CD4-positive, alpha-beta memory T cell (primary cell): ENCODE data around the gene KDM1A. TPM values are rescaled to one million over a fixed set of nuclear protein-coding genes. Genes with fewer than 3 reads are reported as not detected.

Experiments
- CTCF ChIA-PET: fragments of 350-600 bp; sonication (Branson Sonifier 250); formaldehyde crosslinking; loops from one replicate; lab custom pipeline; 2021; ENCODE audit warnings: inconsistent platforms; ENCODE audit not compliant: partially characterized antibody; lab: Charles Lee
- POLR2A ChIA-PET: fragments of 350-600 bp; sonication (Branson Sonifier 250); formaldehyde crosslinking; loops from one replicate; lab custom pipeline; 2021; ENCODE audit not compliant: partially characterized antibody; lab: Charles Lee
- DNase-seq, 5 donors: peaks; one replicate each; pipeline versions ENCODE4 v3.0.0 to v3.0.0-alpha.2; 2020 to 2022; ENCODE audit warnings: mixed read lengths in 1 of 5
- H3K27ac ChIP-seq: one replicate; pipeline ENCODE4 v1.7.0; 2013; ENCODE audit warnings: low read depth, low read length
- H3K27me3 ChIP-seq: 2 replicates; pipeline ENCODE4 v1.7.0; 2013; ENCODE audit warnings: mild to moderate bottlenecking, low read length, moderate library complexity; ENCODE audit not compliant: insufficient read depth
- H3K36me3 ChIP-seq: 2 replicates; pipeline ENCODE4 v1.7.0; 2013; ENCODE audit warnings: mild to moderate bottlenecking, low read length, moderate library complexity; ENCODE audit not compliant: insufficient read depth
- H3K4me1 ChIP-seq: 2 replicates; pipeline ENCODE4 v1.7.0; 2013; ENCODE audit warnings: mild to moderate bottlenecking, low read length, moderate library complexity; ENCODE audit not compliant: insufficient read depth
- H3K4me3 ChIP-seq, 2 donors: one replicate each; pipeline ENCODE4 v1.7.0; 2013; ENCODE audit warnings: low read length in 2 of 2, mild to moderate bottlenecking in 1 of 2
- H3K9me3 ChIP-seq, 2 donors: one replicate each; pipeline ENCODE4 v1.7.0; 2013; ENCODE audit warnings: low read length in 2 of 2, control low read depth in 1 of 2; ENCODE audit not compliant: control insufficient read depth in 1 of 2
- H3K27ac Mint-ChIP-seq, 7 donors: one replicate each; pipeline ENCODE4 v1.8.0; 2020 to 2021; ENCODE audit warnings: mixed read lengths in 7 of 7, mild to moderate bottlenecking in 6 of 7, inconsistent platforms in 3 of 7, moderate library complexity in 3 of 7
- H3K27me3 Mint-ChIP-seq, 2 donors: one replicate each; pipeline ENCODE4 v1.8.0; 2020 to 2021; ENCODE audit warnings: mixed read lengths in 2 of 2
- H3K36me3 Mint-ChIP-seq, 2 donors: one replicate each; pipeline ENCODE4 v1.8.0; 2020 to 2021; ENCODE audit warnings: mixed read lengths in 2 of 2, inconsistent platforms in 1 of 2, mild to moderate bottlenecking in 1 of 2
- H3K4me1 Mint-ChIP-seq, 4 donors: one replicate each; pipeline ENCODE4 v1.8.0; 2020 to 2021; ENCODE audit warnings: mixed read lengths in 4 of 4, mild to moderate bottlenecking in 1 of 4
- H3K4me3 Mint-ChIP-seq, 8 donors: one replicate each; pipeline ENCODE4 v1.8.0; 2020 to 2021; ENCODE audit warnings: mixed read lengths in 8 of 8, mild to moderate bottlenecking in 7 of 8, moderate library complexity in 6 of 8, inconsistent platforms in 3 of 8
- H3K9me3 Mint-ChIP-seq, 8 donors: one replicate each; pipeline ENCODE4 v1.8.0; 2020 to 2021; ENCODE audit warnings: mixed read lengths in 8 of 8, mild to moderate bottlenecking in 5 of 8, inconsistent platforms in 3 of 8, moderate library complexity in 1 of 8
- intact Hi-C: fragments of 100-400 bp; cut with micrococcal nuclease; formaldehyde crosslinking; loops from one replicate; pipeline ENCODE4 v1.15.1; 2023
- polyA plus RNA-seq, 2 donors: library from polyadenylated mRNA; unstranded; fragments of 300-500 nt; fragmentation: Illumina TruSeq; gene quantifications; one replicate each; pipeline ENCODE4 v1.2.3, GENCODE V29; 2021
- total RNA-seq, 2 experiments: library from RNA; stranded (reverse); gene quantifications; one replicate each; pipeline ENCODE4 v1.2.3, GENCODE V29; 2021

Gene KDM1A
- total and polyA plus RNA-seq, 4 experiments from 2014 or later, result 39.6 to 47.2 (median 43.2) TPM

- POLR2A ChIA-PET, result no interaction called here
- Histone ChIP-seq H3K4me1 (no peaks in the 10 kb centered on the region), H3K4me3 (no peak overlapping the region), H3K9me3 (no peaks in the 10 kb centered on the region), H3K27me3 (no peaks in the 10 kb centered on the region), H3K27ac (no peak overlapping the region), H3K36me3 (no peaks in the 10 kb centered on the region)
- Mint-ChIP-seq H3K9me3 (no peaks in the 10 kb centered on the region), H3K4me1 (peaks cover 9 to 36% (median 25%) of the 10 kb centered on the region in 4 donors), H3K27me3 (no peaks in the 10 kb centered on the region), H3K36me3 (peaks cover 5 to 7% of the 10 kb centered on the region in 2 donors), H3K27ac (no peak overlapping the region), H3K4me3 (no peak overlapping the region)
- CTCF ChIA-PET, result no interaction called here
- DNase-seq, result no peak
- intact Hi-C loops, result no loop called here
Measured at GRCh38 chr1:23039308-23039826, 20.1 kb downstream of the KDM1A start.

GRCh38 chr1:23040509-23040908 lies 21.2 kb downstream of the KDM1A start:
- Mint-ChIP-seq H3K9me3 (no peaks in the 10 kb centered on the region), H3K4me3 (no peak overlapping the region), H3K36me3 (peaks cover 9% of the 10 kb centered on the region in 2 donors), H3K27me3 (no peaks in the 10 kb centered on the region), H3K4me1 (peaks cover 12 to 39% (median 28%) of the 10 kb centered on the region in 4 donors), H3K27ac (peak overlapping the region in 2 of 7 donors; percentile 3 to 19)
- ChIA-PET POLR2A (no interaction called here), CTCF (no interaction called here)
- DNase-seq, result peak in 1 of 5 donors; percentile 24
- Histone ChIP-seq H3K36me3 (no peaks in the 10 kb centered on the region), H3K27ac (no peak overlapping the region), H3K9me3 (no peaks in the 10 kb centered on the region), H3K4me1 (peaks cover 3% of the 10 kb centered on the region), H3K4me3 (no peak overlapping the region), H3K27me3 (no peaks in the 10 kb centered on the region)
- intact Hi-C loops, result no loop called here

- peaks cover 9 to 15% of the 10 kb centered on the region in 2 donors for H3K36me3 Mint-ChIP-seq
- Histone ChIP-seq H3K27me3 (no peaks in the 10 kb centered on the region), H3K4me3 (no peak overlapping the region), H3K4me1 (peaks cover 9% of the 10 kb centered on the region), H3K27ac (no peak overlapping the region), H3K36me3 (no peaks in the 10 kb centered on the region), H3K9me3 (no peaks in the 10 kb centered on the region)
- no peaks in the 10 kb centered on the region for H3K27me3 Mint-ChIP-seq
- intact Hi-C loops, result no loop called here
- CTCF ChIA-PET, result no interaction called here
- DNase-seq, result no peak
- no peak overlapping the region for H3K4me3 Mint-ChIP-seq
- peaks cover 16 to 27% (median 25%) of the 10 kb centered on the region in 4 donors for H3K4me1 Mint-ChIP-seq
- no peaks in the 10 kb centered on the region for H3K9me3 Mint-ChIP-seq
- POLR2A ChIA-PET, result no interaction called here
- H3K27ac Mint-ChIP-seq, result no peak overlapping the region
Measured at GRCh38 chr1:23044035-23044434, 24.8 kb downstream of the KDM1A start.

GRCh38 chr1:23050201-23050600 lies 30.9 kb downstream of the KDM1A start:
- Mint-ChIP-seq H3K4me3 (no peak overlapping the region), H3K36me3 (peaks cover 20 to 42% of the 10 kb centered on the region in 2 donors), H3K27me3 (no peaks in the 10 kb centered on the region), H3K27ac (no peak overlapping the region), H3K4me1 (peaks cover 7 to 12% (median 9%) of the 10 kb centered on the region in 4 donors), H3K9me3 (no peaks in the 10 kb centered on the region)
- no peaks in the 10 kb centered on the region for H3K9me3 ChIP-seq
- peaks cover 11% of the 10 kb centered on the region for H3K36me3 ChIP-seq
- H3K4me1 ChIP-seq, result peaks cover 9% of the 10 kb centered on the region
- no peak for DNase-seq
- intact Hi-C loops, result no loop called here
- H3K27ac ChIP-seq, result no peak overlapping the region
- no peaks in the 10 kb centered on the region for H3K27me3 ChIP-seq
- no peak overlapping the region for H3K4me3 ChIP-seq
- ChIA-PET POLR2A (no interaction called here), CTCF (no interaction called here)

- ChIA-PET POLR2A (no interaction called here), CTCF (no interaction called here)
- Histone ChIP-seq H3K9me3 (no peaks in the 10 kb centered on the region), H3K27me3 (no peaks in the 10 kb centered on the region), H3K4me3 (no peak overlapping the region), H3K36me3 (peaks cover 11% of the 10 kb centered on the region), H3K4me1 (no peaks in the 10 kb centered on the region), H3K27ac (no peak overlapping the region)
- intact Hi-C loops, result no loop called here
- H3K36me3 Mint-ChIP-seq, result peaks cover 23 to 40% of the 10 kb centered on the region in 2 donors
- DNase-seq, result no peak
- peak overlapping the region in 3 of 7 donors; percentile 1 to 71 (median 46) for H3K27ac Mint-ChIP-seq
- no peak overlapping the region for H3K4me3 Mint-ChIP-seq
- peaks cover 0 to 6% (median 0%) of the 10 kb centered on the region in 4 donors for H3K4me1 Mint-ChIP-seq
- H3K27me3 Mint-ChIP-seq, result no peaks in the 10 kb centered on the region
- no peaks in the 10 kb centered on the region for H3K9me3 Mint-ChIP-seq
Measured at GRCh38 chr1:23051290-23051909, 32.1 kb downstream of the KDM1A start.

GRCh38 chr1:23057301-23057700 lies 38.0 kb downstream of the KDM1A start:
- H3K4me3 Mint-ChIP-seq, result no peak overlapping the region
- H3K36me3 Mint-ChIP-seq, result peaks cover 43 to 75% of the 10 kb centered on the region in 2 donors
- DNase-seq, result no peak
- ChIA-PET CTCF (interaction anchor here (1.9 kb wide), 1 partner anchor 10 kb away, joined by 5 read pairs; no protein-coding TSS in a partner anchor), POLR2A (no interaction called here)
- H3K27me3 Mint-ChIP-seq, result no peaks in the 10 kb centered on the region
- no peak overlapping the region for H3K27ac Mint-ChIP-seq
- Histone ChIP-seq H3K27me3 (no peaks in the 10 kb centered on the region), H3K36me3 (peaks cover 49% of the 10 kb centered on the region), H3K4me3 (no peak overlapping the region), H3K4me1 (no peaks in the 10 kb centered on the region), H3K27ac (no peak overlapping the region), H3K9me3 (no peaks in the 10 kb centered on the region)
- peaks cover 0 to 2% (median under 1%) of the 10 kb centered on the region in 4 donors for H3K4me1 Mint-ChIP-seq
- no peaks in the 10 kb centered on the region for H3K9me3 Mint-ChIP-seq
- intact Hi-C loops, result no loop called here

GRCh38 chr1:23062271-23062670 lies 43.0 kb downstream of the KDM1A start:
- H3K36me3 ChIP-seq, result peaks cover 45% of the 10 kb centered on the region

More at GRCh38 chr1:23062271-23062670, 43.0 kb downstream of the KDM1A start:
- Histone ChIP-seq H3K9me3 (no peaks in the 10 kb centered on the region), H3K4me1 (no peaks in the 10 kb centered on the region), H3K4me3 (no peak overlapping the region), H3K27me3 (no peaks in the 10 kb centered on the region), H3K27ac (no peak overlapping the region)
- Mint-ChIP-seq H3K27ac (no peak overlapping the region), H3K27me3 (no peaks in the 10 kb centered on the region), H3K36me3 (peaks cover 43 to 78% of the 10 kb centered on the region in 2 donors), H3K4me3 (no peak overlapping the region), H3K4me1 (peaks cover 0 to 4% (median under 1%) of the 10 kb centered on the region in 4 donors), H3K9me3 (no peaks in the 10 kb centered on the region)
- DNase-seq, result no peak
- intact Hi-C loops, result no loop called here
- POLR2A ChIA-PET, result no interaction called here
- CTCF ChIA-PET, result no interaction called here
